Hematopoietic multipotent progenitor cell treated with erythropoietin and hydrocortisone succinate and interleukin-3 and kit ligand, for 6 days (in vitro differentiated cells): ENCODE data around the gene PRKAG2.
"Not testable (repeated sequence)": the region's sequence is repeated elsewhere in the genome, so short reads cannot be mapped to it uniquely, and the experiment has no call there.

Source experiments
- DNase-seq: peaks from one replicate; pipeline ENCODE4 v3.0.0-alpha.2; 2015

The PRKAG2 gene

GRCh38 chr7:151782256-151782597, 94.7 kb downstream of the PRKAG2 start:
- DNase-seq: not testable (repeated sequence)

DNA sequence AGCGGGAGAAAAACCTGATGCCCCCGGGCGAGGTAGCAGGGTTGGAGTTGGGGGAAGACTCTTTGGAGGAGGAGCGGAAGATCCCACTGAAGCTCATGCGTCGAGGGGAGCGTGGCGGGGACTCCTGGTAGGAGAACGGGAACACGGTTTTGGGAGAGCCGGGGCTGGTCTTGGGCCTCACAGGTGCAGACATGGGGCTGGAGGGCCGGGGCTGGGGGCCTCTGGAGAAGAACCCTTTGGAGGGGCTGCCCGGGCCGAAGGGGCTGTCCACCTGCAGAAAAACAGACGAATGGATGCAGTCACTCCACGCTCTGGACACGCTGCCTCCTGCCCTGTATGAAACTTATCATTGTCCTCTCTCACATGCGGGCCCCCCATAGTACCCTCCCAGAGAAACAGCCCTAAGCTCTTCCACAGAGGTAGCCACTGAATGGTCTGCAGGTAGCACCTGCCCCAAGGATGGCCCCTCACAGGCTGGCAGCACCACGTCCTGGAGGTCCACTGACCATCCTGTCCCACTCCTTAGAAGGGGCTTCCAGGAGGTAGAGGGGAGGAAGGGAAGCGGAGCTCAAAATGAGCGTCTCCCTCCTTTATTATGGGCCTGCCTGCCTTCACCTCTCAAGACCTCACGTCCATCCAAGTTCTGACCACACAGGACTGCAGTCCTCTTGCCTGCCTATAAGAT, 95.6 kb downstream of the PRKAG2 start:
- DNase-seq: no peak

GRCh38 chr7:151780631-151781030, 96.3 kb downstream of the PRKAG2 start:
- no peak for DNase-seq

DNA sequence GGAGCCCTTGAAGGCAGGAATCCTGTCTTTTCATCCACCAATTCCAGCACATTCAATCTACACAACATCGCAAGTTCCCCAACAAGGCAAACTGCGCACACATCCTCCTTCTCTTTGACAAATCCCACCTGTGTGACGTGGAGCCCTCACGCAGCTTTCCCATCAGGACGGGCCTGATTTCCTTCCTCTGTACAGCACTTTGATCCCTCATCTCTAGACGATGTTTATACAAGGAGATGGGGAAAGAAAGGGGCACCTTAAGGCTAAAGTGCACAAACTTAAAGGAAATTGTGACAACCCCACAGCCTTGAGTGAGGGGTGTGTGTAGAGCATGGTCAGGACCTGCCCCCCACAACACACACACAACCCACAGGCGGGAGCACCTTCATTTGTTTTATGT, 97.2 kb downstream of the PRKAG2 start:
- no peak for DNase-seq

DNA sequence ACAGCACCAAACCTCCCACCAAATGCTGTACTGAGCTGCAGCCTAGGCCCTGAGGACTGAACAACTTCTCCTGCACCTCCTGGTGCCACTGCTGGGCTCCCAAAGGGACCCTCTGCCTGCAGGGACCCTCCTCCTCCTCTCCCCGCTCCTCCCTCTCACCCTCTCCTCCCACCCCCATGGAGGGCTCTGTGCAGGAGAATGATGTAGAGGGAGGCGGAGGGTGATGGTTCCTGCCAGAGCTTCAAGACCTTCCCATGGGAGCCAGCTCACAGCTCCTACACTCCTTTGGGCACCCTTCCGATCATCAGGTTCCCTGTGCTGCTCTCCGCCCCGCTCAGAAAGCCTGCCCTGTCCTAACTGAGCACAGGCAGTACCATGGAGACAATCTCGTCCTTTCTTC, 97.7 kb downstream of the PRKAG2 start:
- DNase-seq: no peak

- no peak for DNase-seq
These were observed 98.8 kb downstream of the PRKAG2 start for GRCh38 chr7:151777908-151778670.

DNA sequence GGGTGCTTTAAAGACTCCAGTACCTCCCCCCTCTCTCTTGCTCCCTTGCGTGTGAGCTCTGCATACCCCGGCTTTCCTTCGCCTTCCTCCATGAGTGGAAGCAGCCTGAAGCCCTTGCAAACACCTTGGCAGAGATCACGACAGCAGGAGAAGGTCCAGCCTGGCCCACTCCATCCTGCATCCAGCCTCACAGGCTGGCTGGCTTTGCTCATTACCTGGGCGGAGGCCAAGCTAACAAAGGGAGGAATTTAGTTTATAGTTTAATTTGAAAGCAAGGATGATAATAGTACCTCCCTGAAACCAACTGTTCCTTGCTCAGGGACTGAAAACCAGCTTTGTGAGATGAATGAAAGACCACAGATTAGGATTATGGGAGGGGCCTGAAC, 99.4 kb downstream of the PRKAG2 start:
- DNase-seq: no peak

DNA sequence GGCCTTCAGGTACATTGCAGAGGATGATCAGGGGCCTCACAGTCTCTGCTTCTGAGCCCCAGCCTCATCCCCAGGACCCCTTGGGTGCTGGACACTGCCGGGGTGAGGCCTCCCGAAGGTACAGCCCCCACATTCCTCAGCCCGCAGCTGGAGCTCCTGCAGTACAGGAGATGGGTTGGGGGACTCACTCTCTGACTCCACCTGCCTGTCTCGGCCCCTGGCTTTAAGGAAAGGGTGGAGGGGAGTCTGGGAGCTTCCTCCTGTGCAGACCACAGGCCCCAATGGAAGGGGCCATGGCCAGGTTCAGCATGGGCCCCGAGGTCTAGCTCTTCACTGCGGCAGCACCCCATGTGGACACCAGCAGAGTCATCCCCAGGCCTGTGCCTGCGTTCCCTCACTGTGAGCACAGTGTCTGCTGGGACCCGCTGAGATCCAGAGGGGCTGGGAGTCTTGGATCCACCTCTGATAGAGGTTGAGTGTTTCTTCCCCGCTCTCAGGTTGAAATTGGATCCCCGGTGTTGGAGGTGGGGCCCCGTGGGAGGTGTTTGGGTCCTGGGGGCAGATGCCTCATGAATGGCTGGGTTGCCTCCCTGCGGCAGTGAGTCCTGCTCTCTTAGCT, 99.9 kb downstream of the PRKAG2 start:
- DNase-seq: no peak

DNA sequence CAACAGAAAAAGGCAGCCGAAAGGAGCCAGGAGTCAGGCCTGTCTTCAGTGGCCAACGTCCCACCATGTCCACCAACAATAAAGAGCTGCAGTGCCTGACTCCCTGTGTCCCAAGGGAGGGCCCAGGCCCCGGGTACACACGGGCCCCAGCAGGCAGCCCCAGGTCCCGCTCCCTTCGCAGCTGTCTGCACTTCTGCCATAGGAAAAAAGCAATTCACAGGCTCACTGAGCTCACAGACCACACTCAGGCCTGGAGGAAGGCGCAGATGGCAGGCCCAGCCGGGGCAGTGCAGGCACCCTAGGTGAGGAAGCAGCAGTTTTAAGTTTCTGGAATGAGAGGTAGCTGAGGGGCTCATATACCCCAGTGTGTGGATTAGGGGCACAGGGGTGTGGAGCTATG, 100.5 kb downstream of the PRKAG2 start:
- no peak for DNase-seq

GRCh38 chr7:151775547-151776443, 101.1 kb downstream of the PRKAG2 start:
- DNase-seq: no peak

DNA sequence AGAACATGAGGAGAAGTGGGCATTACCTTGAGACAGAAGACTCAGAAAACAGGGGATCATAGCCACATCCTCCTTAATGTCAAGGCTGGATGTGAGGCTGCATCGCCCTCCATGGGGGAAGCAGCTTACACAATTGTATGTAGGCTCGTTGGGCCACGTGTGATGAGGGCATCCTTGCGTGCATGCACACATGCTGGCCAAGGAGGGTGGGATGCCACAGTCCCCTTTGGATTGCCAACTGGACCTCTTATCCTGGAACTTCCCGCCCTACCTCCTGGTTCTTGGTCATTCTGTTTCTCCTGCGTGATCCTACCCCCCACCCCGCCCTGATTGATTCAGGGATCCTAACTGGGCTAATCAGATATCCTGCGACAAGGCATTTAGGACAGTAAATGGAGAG, 102.0 kb downstream of the PRKAG2 start:
- no peak for DNase-seq

GRCh38 chr7:151773797-151774196, 103.1 kb downstream of the PRKAG2 start:
- no peak for DNase-seq

DNA sequence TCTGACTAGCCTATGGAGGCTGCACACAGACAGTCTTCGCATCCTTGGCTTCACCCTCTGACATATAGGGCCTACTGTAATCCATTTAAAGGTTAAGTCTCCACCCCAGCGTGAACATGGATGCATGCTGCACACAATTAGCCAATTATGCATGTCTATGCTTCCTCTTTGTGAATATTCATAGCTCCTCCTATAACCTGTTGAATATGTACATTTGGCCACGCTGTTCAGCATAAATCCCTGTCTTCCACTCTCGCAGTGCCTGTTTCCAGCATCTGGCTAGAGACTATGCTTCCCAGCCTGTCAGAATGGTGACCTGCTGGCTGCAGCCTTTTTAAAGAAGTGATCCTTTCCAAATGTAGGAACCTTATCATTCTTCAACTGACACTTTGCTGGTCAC, 106.7 kb downstream of the PRKAG2 start:
- DNase-seq: no peak

- no peak for DNase-seq
These were observed 107.6 kb downstream of the PRKAG2 start for GRCh38 chr7:151769188-151769821.

DNA sequence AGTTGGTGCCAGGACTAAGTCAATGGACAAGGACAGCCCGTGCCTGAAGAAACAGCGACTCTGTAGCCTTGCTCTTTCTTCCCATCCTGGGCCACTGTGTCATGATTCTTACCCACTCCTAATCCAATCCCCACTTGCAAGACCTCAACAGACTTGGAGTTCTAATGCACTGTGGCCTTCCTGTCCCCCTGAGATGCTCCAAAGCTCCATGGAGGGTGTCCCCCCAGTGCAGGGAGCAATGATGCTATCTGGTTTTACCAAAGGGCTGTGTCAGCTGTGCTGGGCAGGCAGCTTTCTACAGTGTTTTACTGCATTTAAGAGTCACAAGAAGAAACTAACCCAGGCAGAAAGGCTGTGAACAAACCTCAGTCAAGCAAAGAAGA, 108.1 kb downstream of the PRKAG2 start:
- DNase-seq: no peak

- DNase-seq: no peak
These were observed 109.4 kb downstream of the PRKAG2 start for GRCh38 chr7:151767557-151767956.

GRCh38 chr7:151764056-151764920, 112.6 kb downstream of the PRKAG2 start:
- no peak for DNase-seq

- no peak for DNase-seq
These were observed 113.4 kb downstream of the PRKAG2 start for GRCh38 chr7:151763420-151763984.

DNA sequence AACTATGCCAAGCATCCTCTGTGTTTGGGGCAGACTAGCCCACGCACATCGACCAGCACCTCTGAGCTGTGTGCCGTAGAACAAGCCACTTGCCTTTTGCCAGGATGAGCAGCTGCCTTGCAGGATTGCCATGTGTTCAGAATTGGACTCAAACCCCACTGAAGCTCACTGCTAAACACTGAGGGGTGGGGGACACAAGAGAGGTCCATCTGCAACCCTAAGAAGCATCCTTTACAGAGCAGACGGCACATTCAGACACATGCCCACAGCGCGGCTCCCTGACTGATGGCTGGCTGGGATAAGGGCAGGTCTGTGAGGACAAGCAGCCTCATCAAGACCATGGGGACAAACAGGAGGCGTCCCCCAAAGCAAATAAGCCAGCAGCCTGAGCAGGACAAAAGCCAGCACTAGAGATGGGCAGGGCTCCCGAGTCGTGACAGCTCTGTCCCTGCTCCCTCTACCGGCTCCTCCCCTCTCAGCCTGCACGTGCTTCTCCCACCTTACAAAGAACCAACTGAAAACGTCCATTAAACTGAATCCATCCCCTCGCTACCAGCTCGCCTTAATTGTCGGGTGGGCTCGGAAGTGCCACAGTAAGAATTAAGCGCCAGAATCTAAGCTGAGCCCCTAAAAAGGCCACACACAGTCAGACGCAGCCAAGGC, 114.2 kb downstream of the PRKAG2 start:
- no peak for DNase-seq

GRCh38 chr7:151761957-151762356, 115.0 kb downstream of the PRKAG2 start:
- no peak for DNase-seq

GRCh38 chr7:151761231-151761630, 115.7 kb downstream of the PRKAG2 start:
- peak; percentile 32 for DNase-seq
